Measurements from ENCODE around the gene LRRC52. TPM values are rescaled to one million over a fixed set of nuclear protein-coding genes. Genes with fewer than 3 reads are reported as not detected.
A peak's percentile ranks its signal among the peaks of the same experiment; 100 is the strongest.

LRRC52 gene
- total and polyA plus RNA-seq, 9 of the 15 experiments (the other 6 are each of a cell fraction or from before 2014, with no cell fraction given) = not detected

DNA sequence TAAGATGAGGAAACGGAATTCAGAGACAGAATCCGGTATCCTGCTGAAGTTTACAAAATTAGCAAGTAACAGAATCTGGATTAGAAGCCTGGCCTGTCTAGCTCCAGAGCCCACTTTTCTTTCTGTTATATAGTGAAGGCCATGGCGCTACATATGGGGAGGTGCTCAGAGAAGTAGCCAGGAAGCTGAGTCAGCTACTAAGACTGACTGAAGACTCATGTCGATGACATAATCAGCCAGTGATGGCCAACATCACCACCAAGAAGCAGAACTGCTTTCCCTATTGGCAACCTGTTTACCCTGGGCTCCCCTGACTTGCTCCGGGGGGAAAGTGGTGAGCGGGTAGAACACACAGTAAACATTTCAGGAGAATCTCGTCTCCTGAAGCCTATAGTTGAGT is 18.8 kb downstream of the LRRC52 start:
- H3K36me3 ChIP-seq (ENCODE audit: control insufficient read depth, insufficient read depth, low read length) = no peaks in the 10 kb centered on the region
- H3K79me2 ChIP-seq (ENCODE audit: control insufficient read depth, insufficient read depth, low read length) = no peaks in the 10 kb centered on the region
- H3K4me2 ChIP-seq (ENCODE audit: insufficient read depth, low read length) = no peak overlapping the region
- no peaks in the 10 kb centered on the region for H3K9me1 ChIP-seq (ENCODE audit: control insufficient read depth, insufficient read depth, low read length)
- CTCF ChIA-PET (ENCODE audit: low intra/inter-chr PET ratio) = no interaction called here
- DNase-seq (ENCODE audit: extremely low read depth in 1 of 4, low spot score in 3 of 4) (no peak), ATAC-seq (no peak), FAIRE-seq (no peak)
- H2AFZ ChIP-seq (ENCODE audit: low read depth, low read length) = no peak overlapping the region
- H3K9ac ChIP-seq (ENCODE audit: insufficient read depth in 1 of 2, low read depth in 2 of 2, low read length in 2 of 2) = no peak overlapping the region
- 2% methylated on average over 7 of the region's 7 CpGs for WGBS (ENCODE audit: insufficient coverage, low coverage, missing lambda C conversion rate)
- H3K4me3 ChIP-seq = no peak overlapping the region
- TF ChIP-seq KAT8 (IDR thresholded peaks at IDR 0.05; ENCODE audit: low read depth) (no peak), C11orf30 (IDR thresholded peaks at IDR 0.05; ENCODE audit: low read depth) (peak; percentile 17; the same call in 1 of the 2 replicates), ZNF316 (IDR thresholded peaks at IDR 0.05) (0 out of 2 replicates have a peak, but pooled peaks have one; percentile 8)
- TF ChIP-seq, protein P1, sequence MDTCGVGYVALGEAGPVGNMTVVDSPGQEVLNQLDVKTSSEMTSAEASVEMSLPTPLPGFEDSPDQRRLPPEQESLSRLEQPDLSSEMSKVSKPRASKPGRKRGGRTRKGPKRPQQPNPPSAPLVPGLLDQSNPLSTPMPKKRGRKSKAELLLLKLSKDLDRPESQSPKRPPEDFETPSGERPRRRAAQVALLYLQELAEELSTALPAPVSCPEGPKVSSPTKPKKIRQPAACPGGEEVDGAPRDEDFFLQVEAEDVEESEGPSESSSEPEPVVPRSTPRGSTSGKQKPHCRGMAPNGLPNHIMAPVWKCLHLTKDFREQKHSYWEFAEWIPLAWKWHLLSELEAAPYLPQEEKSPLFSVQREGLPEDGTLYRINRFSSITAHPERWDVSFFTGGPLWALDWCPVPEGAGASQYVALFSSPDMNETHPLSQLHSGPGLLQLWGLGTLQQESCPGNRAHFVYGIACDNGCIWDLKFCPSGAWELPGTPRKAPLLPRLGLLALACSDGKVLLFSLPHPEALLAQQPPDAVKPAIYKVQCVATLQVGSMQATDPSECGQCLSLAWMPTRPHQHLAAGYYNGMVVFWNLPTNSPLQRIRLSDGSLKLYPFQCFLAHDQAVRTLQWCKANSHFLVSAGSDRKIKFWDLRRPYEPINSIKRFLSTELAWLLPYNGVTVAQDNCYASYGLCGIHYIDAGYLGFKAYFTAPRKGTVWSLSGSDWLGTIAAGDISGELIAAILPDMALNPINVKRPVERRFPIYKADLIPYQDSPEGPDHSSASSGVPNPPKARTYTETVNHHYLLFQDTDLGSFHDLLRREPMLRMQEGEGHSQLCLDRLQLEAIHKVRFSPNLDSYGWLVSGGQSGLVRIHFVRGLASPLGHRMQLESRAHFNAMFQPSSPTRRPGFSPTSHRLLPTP (IDR thresholded peaks at IDR 0.05; ENCODE audit: borderline replicate concordance, extremely low read depth, insufficient read length) = no peak
- intact Hi-C loops (cut with micrococcal nuclease) (no loop called here), in situ Hi-C loops (cut with MboI) (no loop called here)
- peaks cover 4 to 31% of the 10 kb centered on the region in 2 experiments; a peak in 4 of 5 replicates for H3K27me3 ChIP-seq (ENCODE audit: control insufficient read depth in 2 of 2, insufficient read depth in 2 of 2, low read length in 2 of 2)
- no TSS peak for BruUV-seq (replicated peaks)
- no peaks in the 10 kb centered on the region for H3K4me1 ChIP-seq (replicated peaks in 1 of 2; ENCODE audit: control insufficient read depth in 2 of 2, insufficient read depth in 2 of 2, low read length in 2 of 2)
- no peak overlapping the region for H3K27ac ChIP-seq (ENCODE audit: extremely low read depth, low read depth, low read length)
- POLR2A ChIA-PET = interaction anchor here (1.1 to 1.2 kb wide), 2 partner anchors 17 to 36 kb away, joined by 3 to 4 read pairs; no protein-coding TSS in a partner anchor
- no peaks in the 10 kb centered on the region for H3K9me3 ChIP-seq (replicated peaks; ENCODE audit: control insufficient read depth, insufficient read depth, low read depth, low read length)
- no peaks in the 10 kb centered on the region for H4K20me1 ChIP-seq (replicated peaks; ENCODE audit: control insufficient read depth, insufficient read depth, low read length)
